Chondrocyte (in vitro differentiated cells): Measurements from ENCODE around the gene H19. TPM values are rescaled to one million over a fixed set of nuclear protein-coding genes. Genes with fewer than 3 reads are reported as not detected.

Experiments used
- DNase-seq: peaks from one replicate; pipeline ENCODE4 v3.0.0; 2021; ENCODE audit warnings: mixed read lengths, low spot score
- H3K27ac Mint-ChIP-seq: one replicate; pipeline ENCODE4 v1.8.0; 2021; ENCODE audit warnings: mild to moderate bottlenecking, moderate library complexity, mixed read lengths; ENCODE audit not compliant: unreplicated experiment
- H3K27me3 Mint-ChIP-seq: 2 replicates; pipeline ENCODE4 v1.8.0; 2021; ENCODE audit warnings: low read depth, mixed read lengths
- H3K36me3 Mint-ChIP-seq: 2 replicates; pipeline ENCODE4 v1.8.0; 2021; ENCODE audit warnings: low read depth, mixed read lengths
- H3K4me1 Mint-ChIP-seq: 2 replicates; pipeline ENCODE4 v1.8.0; 2021; ENCODE audit warnings: low read depth, mild to moderate bottlenecking, mixed read lengths
- H3K4me3 Mint-ChIP-seq: one replicate; pipeline ENCODE4 v1.8.0; 2021; ENCODE audit warnings: mild to moderate bottlenecking, moderate library complexity, mixed read lengths; ENCODE audit not compliant: unreplicated experiment
- H3K9me3 Mint-ChIP-seq: 2 replicates; pipeline ENCODE4 v1.8.0; 2021; ENCODE audit warnings: low read depth, mixed read lengths
- CTCF ChIP-seq: fragments of 200-600 bp; sonication (generic); IDR thresholded peaks from 2 replicates; pipeline ENCODE4 v1.5.0; 2021; ENCODE audit warnings: antibody characterized with exemption, mild to moderate bottlenecking, moderate library complexity
- total RNA-seq: library from RNA; stranded (reverse); gene quantifications from 3 replicates; pipeline ENCODE4 v1.2.1, GENCODE V29; 2021

Gene H19
- total RNA-seq, 1 donor from 2014 or later: 2,704 TPM

- Mint-ChIP-seq H3K4me3 (no peak overlapping the region), H3K27ac (no peak overlapping the region), H3K9me3 (no peaks in the 10 kb centered on the region)
These were observed 18.7 kb downstream of the H19 start for GRCh38 chr11:1978720-1979473.

GRCh38 chr11:1975185-1975584 is 22.5 kb downstream of the H19 start:
- Mint-ChIP-seq H3K27me3 (no peaks in the 10 kb centered on the region), H3K4me1 (no peaks in the 10 kb centered on the region), H3K4me3 (no peak overlapping the region), H3K36me3 (no peaks in the 10 kb centered on the region), H3K27ac (no peak overlapping the region), H3K9me3 (no peaks in the 10 kb centered on the region)
- no peak for DNase-seq
- TF ChIP-seq CTCF: no peak

More at GRCh38 chr11:1978720-1979473, 18.7 kb downstream of the H19 start:
- H3K27me3 Mint-ChIP-seq: no peaks in the 10 kb centered on the region
- H3K36me3 Mint-ChIP-seq: no peaks in the 10 kb centered on the region
- TF ChIP-seq CTCF: no peak
- no peak for DNase-seq
- no peaks in the 10 kb centered on the region for H3K4me1 Mint-ChIP-seq

GRCh38 chr11:1970956-1971355 is 26.7 kb downstream of the H19 start:
- H3K27me3 Mint-ChIP-seq: no peaks in the 10 kb centered on the region
- DNase-seq: peak; percentile 12
- H3K9me3 Mint-ChIP-seq: no peaks in the 10 kb centered on the region
- H3K4me3 Mint-ChIP-seq: no peak overlapping the region
- H3K4me1 Mint-ChIP-seq: no peaks in the 10 kb centered on the region
- H3K36me3 Mint-ChIP-seq: no peaks in the 10 kb centered on the region
- H3K27ac Mint-ChIP-seq: no peak overlapping the region
- TF ChIP-seq CTCF: no peak

GRCh38 chr11:1969776-1970175 is 27.9 kb downstream of the H19 start:
- Mint-ChIP-seq H3K4me3 (no peak overlapping the region), H3K36me3 (no peaks in the 10 kb centered on the region), H3K27me3 (no peaks in the 10 kb centered on the region), H3K9me3 (no peaks in the 10 kb centered on the region), H3K4me1 (no peaks in the 10 kb centered on the region), H3K27ac (no peak overlapping the region)
- DNase-seq: no peak
- TF ChIP-seq CTCF: no peak

GRCh38 chr11:1969035-1969434 is 28.6 kb downstream of the H19 start:
- Mint-ChIP-seq H3K27me3 (no peaks in the 10 kb centered on the region), H3K36me3 (no peaks in the 10 kb centered on the region), H3K4me3 (no peak overlapping the region), H3K4me1 (no peaks in the 10 kb centered on the region), H3K27ac (no peak overlapping the region), H3K9me3 (no peaks in the 10 kb centered on the region)
- no peak for TF ChIP-seq CTCF
- no peak for DNase-seq
